Endodermal cell (in vitro differentiated cells): ENCODE measurements around the gene HMGB4. TPM values are rescaled to one million over a fixed set of nuclear protein-coding genes. Genes with fewer than 3 reads are reported as not detected.

Source experiments
- DNase-seq: peaks from one replicate; pipeline ENCODE4 v3.0.0-alpha.2; 2017
- H3K27ac ChIP-seq: 2 replicates; pipeline ENCODE4 v1.5.1; 2013; ENCODE audit warnings: mild to moderate bottlenecking, low read depth, low read length, moderate library complexity
- H3K27me3 ChIP-seq: 2 replicates; pipeline ENCODE4 v1.6.1; 2013; ENCODE audit warnings: mild to moderate bottlenecking, low read length, moderate library complexity; ENCODE audit not compliant: insufficient read depth, control insufficient read depth, poor library complexity, severe bottlenecking
- H3K36me3 ChIP-seq: 2 replicates; pipeline ENCODE4 v1.7.0; 2013; ENCODE audit warnings: mild to moderate bottlenecking, low read length, moderate library complexity; ENCODE audit not compliant: control insufficient read depth, insufficient read depth
- H3K4me1 ChIP-seq: one replicate; pipeline ENCODE4 v1.7.0; 2013; ENCODE audit warnings: low read length; ENCODE audit not compliant: control insufficient read depth, insufficient read depth
- H3K4me3 ChIP-seq: 2 replicates; pipeline ENCODE4 v1.5.1; 2013; ENCODE audit warnings: mild to moderate bottlenecking, low read length, moderate library complexity
- H3K9ac ChIP-seq: 2 replicates; pipeline ENCODE4 v1.6.1; 2013; ENCODE audit warnings: mild to moderate bottlenecking, low read length, moderate library complexity; ENCODE audit not compliant: poor library complexity, severe bottlenecking; ENCODE audit errors: extremely low read depth
- H3K9me3 ChIP-seq: 2 replicates; pipeline ENCODE4 v1.6.1; 2013; ENCODE audit warnings: mild to moderate bottlenecking, low read length, moderate library complexity; ENCODE audit not compliant: control insufficient read depth
- H3K27ac Mint-ChIP-seq: 2 replicates; pipeline ENCODE4 v1.8.0; 2020; ENCODE audit warnings: mixed read lengths
- H3K27me3 Mint-ChIP-seq: 2 replicates; pipeline ENCODE4 v1.8.0; 2021; ENCODE audit warnings: mild to moderate bottlenecking, mixed read lengths; ENCODE audit not compliant: insufficient read depth
- H3K36me3 Mint-ChIP-seq: 2 replicates; pipeline ENCODE4 v1.8.0; 2020; ENCODE audit warnings: low read depth, mixed read lengths
- H3K4me1 Mint-ChIP-seq: 2 replicates; pipeline ENCODE4 v1.8.0; 2020; ENCODE audit warnings: mixed read lengths
- H3K4me3 Mint-ChIP-seq: 2 replicates; pipeline ENCODE4 v1.8.0; 2020; ENCODE audit warnings: mild to moderate bottlenecking, moderate library complexity, mixed read lengths
- H3K9me3 Mint-ChIP-seq: 2 replicates; pipeline ENCODE4 v1.8.0; 2020; ENCODE audit warnings: mild to moderate bottlenecking, mixed read lengths
- CTCF ChIP-seq: fragments of 200-600 bp; sonication (generic); conservative IDR thresholded peaks from 2 replicates; pipeline ENCODE4 v1.5.0; 2021; ENCODE audit warnings: antibody characterized with exemption, mild to moderate bottlenecking
- WGBS, 2 experiments: methylation state at CpG; one replicate each; pipeline versions ENCODE4 v1.1.5 to v1.1.7; 2013; ENCODE audit warnings: missing lambda C conversion rate in 2 of 2, mixed read lengths in 1 of 2; ENCODE audit not compliant: insufficient coverage in 1 of 2, insufficient read length in 1 of 2; 5-methylcytosine and 5-hydroxymethylcytosine counted together
- total RNA-seq, 2 donors: library from RNA; stranded (reverse); fragmentation: NEBNext Ultra II Directional in 1 of 2; extraction: Animal tissue kit (Norgen Biotek cat#: 25700) in 1 of 2; gene quantifications; 2 replicates in 1 of 2; 3 replicates in 1 of 2; pipeline ENCODE4 v1.2.1, GENCODE V29; 2021

HMGB4 gene
- total RNA-seq, 2 donors from 2014 or later, result not detected

GRCh38 chr1:33899746-33900145 lies 35.9 kb downstream of the HMGB4 start:
- TF ChIP-seq CTCF, result no peak
- WGBS, 2 experiments, result 90 to 100% methylated on average over 3 of the region's 3 CpGs
- no peaks in the 10 kb centered on the region for H3K27me3 ChIP-seq
- peaks cover 16% of the 10 kb centered on the region for H3K27me3 Mint-ChIP-seq
- H3K27ac ChIP-seq, result no peak overlapping the region
- no peaks in the 10 kb centered on the region for H3K9me3 ChIP-seq
- no peaks in the 10 kb centered on the region for H3K9me3 Mint-ChIP-seq
- H3K36me3 Mint-ChIP-seq, result no peaks in the 10 kb centered on the region
- no peaks in the 10 kb centered on the region for H3K36me3 ChIP-seq
- peaks cover 7% of the 10 kb centered on the region for H3K4me1 ChIP-seq
- H3K4me3 ChIP-seq, result no peak overlapping the region
- H3K27ac Mint-ChIP-seq, result no peak overlapping the region
- no peak overlapping the region for H3K9ac ChIP-seq
- no peak overlapping the region for H3K4me3 Mint-ChIP-seq
- peaks cover 24% of the 10 kb centered on the region for H3K4me1 Mint-ChIP-seq
- DNase-seq, result no peak

GRCh38 chr1:33902486-33903209 lies 38.8 kb downstream of the HMGB4 start:
- no peaks in the 10 kb centered on the region for H3K36me3 ChIP-seq
- peaks cover 19% of the 10 kb centered on the region for H3K27me3 Mint-ChIP-seq
- H3K9me3 Mint-ChIP-seq, result no peaks in the 10 kb centered on the region
- H3K27ac ChIP-seq, result no peak overlapping the region
- peak; percentile 55 for DNase-seq
- H3K9me3 ChIP-seq, result no peaks in the 10 kb centered on the region
- no peaks in the 10 kb centered on the region for H3K36me3 Mint-ChIP-seq
- H3K9ac ChIP-seq, result peak overlapping the region; percentile 14
- WGBS, 2 experiments, result 67 to 78% methylated on average over 4 to 6 of the region's 6 CpGs
- TF ChIP-seq CTCF, result no peak
- no peak overlapping the region for H3K4me3 ChIP-seq
- H3K27ac Mint-ChIP-seq, result peak overlapping the region; percentile 40
- H3K4me3 Mint-ChIP-seq, result no peak overlapping the region
- peaks cover 24% of the 10 kb centered on the region for H3K4me1 Mint-ChIP-seq
- H3K27me3 ChIP-seq, result no peaks in the 10 kb centered on the region
- H3K4me1 ChIP-seq, result peaks cover 7% of the 10 kb centered on the region

- H3K27ac ChIP-seq, result no peak overlapping the region
- no peak for DNase-seq
- H3K36me3 ChIP-seq, result no peaks in the 10 kb centered on the region
- Mint-ChIP-seq H3K27ac (no peak overlapping the region), H3K36me3 (no peaks in the 10 kb centered on the region), H3K9me3 (no peaks in the 10 kb centered on the region), H3K4me1 (peaks cover 24% of the 10 kb centered on the region), H3K4me3 (no peak overlapping the region), H3K27me3 (peaks cover 19% of the 10 kb centered on the region)
- H3K4me3 ChIP-seq, result no peak overlapping the region
- H3K27me3 ChIP-seq, result no peaks in the 10 kb centered on the region
- no peak for TF ChIP-seq CTCF
- no peaks in the 10 kb centered on the region for H3K9me3 ChIP-seq
- peaks cover 7% of the 10 kb centered on the region for H3K4me1 ChIP-seq
- 57 to 59% methylated on average over 1 to 2 of the region's 2 CpGs for WGBS, 2 experiments
- no peak overlapping the region for H3K9ac ChIP-seq
Measured at GRCh38 chr1:33903210-33903589, 39.3 kb downstream of the HMGB4 start.
